Astrocyte (in vitro differentiated cells and primary cell): ENCODE data around the gene RPS23. TPM values are rescaled to one million over a fixed set of nuclear protein-coding genes. Genes with fewer than 3 reads are reported as not detected.

Experiments used
- DNase-seq: peaks from one replicate; pipeline ENCODE4 v3.0.0-alpha.2; 2010; ENCODE audit warnings: low read depth
- FAIRE-seq: peaks from 2 replicates; lab custom pipeline; 2011; peaks lifted over from hg19 to GRCh38; lab: Jason Lieb, UNC
- H2AFZ ChIP-seq: 2 replicates; pipeline ENCODE4 v1.6.0; 2012; ENCODE audit warnings: low read depth, low read length, inconsistent platforms
- H3K27ac ChIP-seq: 2 replicates; pipeline ENCODE4 v1.5.1; 2011; ENCODE audit warnings: low read depth, low read length, inconsistent platforms
- H3K27me3 ChIP-seq: 2 replicates; pipeline ENCODE4 v1.6.0; 2011; ENCODE audit warnings: low read length, inconsistent platforms; ENCODE audit not compliant: insufficient read depth
- H3K36me3 ChIP-seq: 2 replicates; pipeline ENCODE4 v1.5.1; 2011; ENCODE audit warnings: low read length, inconsistent platforms; ENCODE audit not compliant: insufficient read depth
- H3K4me1 ChIP-seq: 2 replicates; pipeline ENCODE4 v1.5.1; 2011; ENCODE audit warnings: low read length, inconsistent platforms; ENCODE audit not compliant: insufficient read depth
- H3K4me2 ChIP-seq: 2 replicates; pipeline ENCODE4 v1.6.0; 2012; ENCODE audit warnings: low read length, inconsistent platforms
- H3K4me3 ChIP-seq: 2 replicates; pipeline ENCODE4 v1.5.1; 2011; ENCODE audit warnings: low read depth, mild to moderate bottlenecking, low read length, inconsistent platforms; ENCODE audit not compliant: insufficient read depth
- H3K79me2 ChIP-seq: 2 replicates; pipeline ENCODE4 v1.6.0; 2012; ENCODE audit warnings: mild to moderate bottlenecking, low read length, inconsistent platforms; ENCODE audit not compliant: insufficient read depth
- H3K9ac ChIP-seq: 2 replicates; pipeline ENCODE4 v1.6.0; 2012; ENCODE audit warnings: mild to moderate bottlenecking, low read length, inconsistent platforms
- H3K9me3 ChIP-seq: 2 replicates; pipeline ENCODE4 v1.5.1; 2012; ENCODE audit warnings: low read depth, mild to moderate bottlenecking, low read length, inconsistent platforms; ENCODE audit not compliant: insufficient read depth
- H4K20me1 ChIP-seq: 2 replicates; pipeline ENCODE4 v1.6.0; 2012; ENCODE audit warnings: low read length, inconsistent platforms; ENCODE audit not compliant: insufficient read depth
- H3K27ac Mint-ChIP-seq: one replicate; pipeline ENCODE4 v1.8.0; 2021; ENCODE audit warnings: mild to moderate bottlenecking, mixed read lengths; ENCODE audit not compliant: unreplicated experiment
- H3K27me3 Mint-ChIP-seq: one replicate; pipeline ENCODE4 v1.8.0; 2021; ENCODE audit warnings: low read depth, mixed read lengths; ENCODE audit not compliant: unreplicated experiment
- H3K36me3 Mint-ChIP-seq: one replicate; pipeline ENCODE4 v1.8.0; 2021; ENCODE audit warnings: low read depth, mixed read lengths; ENCODE audit not compliant: unreplicated experiment
- H3K4me1 Mint-ChIP-seq: one replicate; pipeline ENCODE4 v1.8.0; 2021; ENCODE audit warnings: low read depth, mixed read lengths; ENCODE audit not compliant: unreplicated experiment
- H3K4me3 Mint-ChIP-seq: one replicate; pipeline ENCODE4 v1.8.0; 2021; ENCODE audit warnings: mild to moderate bottlenecking, moderate library complexity, mixed read lengths; ENCODE audit not compliant: unreplicated experiment
- H3K9me3 Mint-ChIP-seq: one replicate; pipeline ENCODE4 v1.8.0; 2021; ENCODE audit warnings: mild to moderate bottlenecking, mixed read lengths; ENCODE audit not compliant: unreplicated experiment
- CTCF ChIP-seq: IDR thresholded peaks from 2 replicates; pipeline ENCODE4 v1.5.1; 2011; ENCODE audit warnings: low read depth, mild to moderate bottlenecking, inconsistent platforms, low read length, moderate library complexity; ENCODE audit not compliant: insufficient read depth
- EZH2 ChIP-seq: IDR thresholded peaks from 2 replicates; pipeline ENCODE4 v1.6.1; 2012; ENCODE audit warnings: mild to moderate bottlenecking, low read length, inconsistent platforms; ENCODE audit not compliant: insufficient read depth
- total RNA-seq: library from RNA; stranded (reverse); gene quantifications from 2 replicates; pipeline ENCODE4 v1.2.1, GENCODE V29; 2021

Gene RPS23
- total RNA-seq, 1 donor from 2014 or later = 1,683 TPM

DNA sequence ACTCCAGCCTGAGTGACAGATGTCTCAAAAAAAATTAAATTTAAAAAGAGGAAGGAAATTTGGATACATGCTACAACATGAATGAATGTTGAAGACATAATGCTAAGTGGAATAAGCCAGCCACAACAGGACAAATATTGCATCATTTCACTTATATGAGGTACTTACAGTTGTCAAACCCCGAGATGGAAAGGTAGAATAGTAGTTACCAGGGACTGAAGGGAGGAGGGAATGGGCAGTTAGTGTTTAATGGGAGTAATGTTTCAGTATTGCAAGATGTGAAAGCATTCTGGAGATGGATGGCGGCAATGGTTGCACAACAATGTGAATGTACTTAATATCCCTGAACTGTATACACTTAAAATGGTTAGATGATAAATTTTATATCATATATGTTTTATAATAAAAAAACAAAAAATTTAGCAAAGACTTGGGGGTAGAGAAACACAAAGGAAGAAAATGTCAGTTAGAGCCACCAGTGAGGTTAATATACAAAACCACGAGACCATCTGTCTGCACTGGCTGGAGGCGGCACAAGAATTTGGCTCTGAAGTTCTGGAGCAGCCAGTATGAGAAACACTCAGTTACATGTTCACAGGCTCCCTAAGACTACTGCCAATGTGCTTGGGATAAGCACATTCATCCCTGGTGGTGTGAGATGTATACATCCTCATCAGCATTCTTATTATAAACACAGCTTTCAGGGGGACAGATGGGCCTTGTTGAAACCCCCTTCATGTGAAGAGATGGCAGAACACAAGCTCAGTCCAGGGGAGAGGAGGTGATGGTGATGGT, 37.0 kb upstream of the RPS23 start:
- no peaks in the 10 kb centered on the region for H3K36me3 ChIP-seq
- no peak overlapping the region for H3K4me2 ChIP-seq
- no peak for TF ChIP-seq EZH2
- Mint-ChIP-seq H3K4me3 (peak overlapping the region; percentile 52), H3K36me3 (no peaks in the 10 kb centered on the region), H3K9me3 (no peaks in the 10 kb centered on the region), H3K27me3 (no peaks in the 10 kb centered on the region), H3K27ac (peak overlapping the region; percentile 95), H3K4me1 (peaks cover 35% of the 10 kb centered on the region)
- DNase-seq (peak; percentile 85), FAIRE-seq (no peak)
- no peak overlapping the region for H3K27ac ChIP-seq
- H3K79me2 ChIP-seq = no peaks in the 10 kb centered on the region
- no peak overlapping the region for H3K9ac ChIP-seq
- H4K20me1 ChIP-seq = no peaks in the 10 kb centered on the region
- H3K4me1 ChIP-seq = peaks cover 12% of the 10 kb centered on the region
- no peak overlapping the region for H3K4me3 ChIP-seq
- H2AFZ ChIP-seq = no peak overlapping the region
- no peaks in the 10 kb centered on the region for H3K9me3 ChIP-seq
- H3K27me3 ChIP-seq = no peaks in the 10 kb centered on the region

GRCh38 chr5:82313016-82313415, 34.9 kb upstream of the RPS23 start:
- no peak overlapping the region for H2AFZ ChIP-seq

DNA sequence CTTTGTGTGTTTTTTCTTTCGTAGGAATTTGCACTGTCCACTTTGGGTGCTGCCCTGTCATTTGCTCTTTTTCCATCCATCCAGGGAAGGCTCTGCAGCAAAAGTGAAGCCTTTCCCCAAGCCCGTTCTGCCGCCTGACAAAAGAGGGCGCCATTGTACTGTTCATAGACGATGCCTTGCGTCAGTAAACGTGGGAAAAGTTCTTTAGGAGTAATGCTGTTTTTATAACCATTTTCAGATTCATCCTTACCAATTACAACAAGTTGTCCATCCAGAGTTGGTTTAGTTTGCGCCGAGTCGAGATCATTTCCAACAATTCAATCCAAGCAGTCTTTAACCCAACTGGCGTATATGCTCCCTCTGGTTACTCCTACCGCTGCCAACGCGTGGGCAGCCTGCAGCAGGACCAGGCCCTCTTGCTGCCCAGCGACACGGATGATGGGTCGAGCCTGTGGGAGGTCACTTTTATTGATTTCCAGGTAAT, 34.3 kb upstream of the RPS23 start:
- Histone ChIP-seq H3K4me1 (peaks cover 12% of the 10 kb centered on the region), H3K9ac (peak overlapping the region; percentile 28), H2AFZ (no peak overlapping the region), H4K20me1 (no peaks in the 10 kb centered on the region), H3K4me3 (no peak overlapping the region), H3K9me3 (no peaks in the 10 kb centered on the region), H3K27ac (no peak overlapping the region), H3K4me2 (no peak overlapping the region), H3K36me3 (no peaks in the 10 kb centered on the region), H3K27me3 (no peaks in the 10 kb centered on the region), H3K79me2 (no peaks in the 10 kb centered on the region)
- no peaks in the 10 kb centered on the region for H3K9me3 Mint-ChIP-seq
- no peaks in the 10 kb centered on the region for H3K27me3 Mint-ChIP-seq
- peak; percentile 64 for DNase-seq
- peak overlapping the region; percentile 6 for H3K27ac Mint-ChIP-seq
- H3K4me3 Mint-ChIP-seq = no peak overlapping the region
- TF ChIP-seq CTCF = peak; percentile 100
- no peak for TF ChIP-seq EZH2
- peak; percentile 88 for FAIRE-seq
- H3K4me1 Mint-ChIP-seq = peaks cover 34% of the 10 kb centered on the region
- peaks cover 3% of the 10 kb centered on the region for H3K36me3 Mint-ChIP-seq

More at GRCh38 chr5:82313016-82313415, 34.9 kb upstream of the RPS23 start:
- H3K36me3 Mint-ChIP-seq = peaks cover 3% of the 10 kb centered on the region
- H4K20me1 ChIP-seq = no peaks in the 10 kb centered on the region
- H3K9me3 ChIP-seq = no peaks in the 10 kb centered on the region
- H3K27me3 Mint-ChIP-seq = no peaks in the 10 kb centered on the region
- peaks cover 34% of the 10 kb centered on the region for H3K4me1 Mint-ChIP-seq
- TF ChIP-seq EZH2 = no peak
- TF ChIP-seq CTCF = no peak
- no peak overlapping the region for H3K4me3 ChIP-seq
- H3K9ac ChIP-seq = peak overlapping the region; percentile 28
- peak overlapping the region; percentile 2 for H3K4me2 ChIP-seq
- FAIRE-seq = no peak
- H3K27ac Mint-ChIP-seq = peak overlapping the region; percentile 67
- no peaks in the 10 kb centered on the region for H3K79me2 ChIP-seq
- no peak overlapping the region for H3K4me3 Mint-ChIP-seq
- H3K36me3 ChIP-seq = no peaks in the 10 kb centered on the region
- H3K4me1 ChIP-seq = peaks cover 12% of the 10 kb centered on the region
- no peaks in the 10 kb centered on the region for H3K27me3 ChIP-seq
- no peak overlapping the region for H3K27ac ChIP-seq
- no peaks in the 10 kb centered on the region for H3K9me3 Mint-ChIP-seq
- DNase-seq = peak; percentile 19
